ENCODE measurements around the gene IGSF9.
A peak's percentile ranks its signal among the peaks of the same experiment; 100 is the strongest.

The IGSF9 gene

GRCh38 chr1:159898527-159898926, 46.9 kb downstream of the IGSF9 start:
- H3K4me3 ChIP-seq (ENCODE audit: low read depth, low read length), result no peak overlapping the region
- DNase-seq (ENCODE audit: low read depth), result no peak
- no peak for TF ChIP-seq CTCF (IDR thresholded peaks at IDR 0.05; ENCODE audit: insufficient read depth, low read depth, low read length, missing control alignments)

GRCh38 chr1:159897962-159898361, 47.5 kb downstream of the IGSF9 start:
- TF ChIP-seq CTCF (IDR thresholded peaks at IDR 0.05; ENCODE audit: insufficient read depth, low read depth, low read length, missing control alignments), result no peak
- DNase-seq (ENCODE audit: low read depth), result no peak

GRCh38 chr1:159896546-159896930, 48.9 kb downstream of the IGSF9 start:
- H3K4me3 ChIP-seq (ENCODE audit: low read depth, low read length), result no peak overlapping the region
- no peak for DNase-seq (ENCODE audit: low read depth)
- TF ChIP-seq CTCF (IDR thresholded peaks at IDR 0.05; ENCODE audit: insufficient read depth, low read depth, low read length, missing control alignments), result no peak

More at GRCh38 chr1:159897962-159898361, 47.5 kb downstream of the IGSF9 start:
- H3K4me3 ChIP-seq (ENCODE audit: low read depth, low read length), result no peak overlapping the region

- H3K4me3 ChIP-seq (ENCODE audit: low read depth, low read length), result no peak overlapping the region
- no peak for TF ChIP-seq CTCF (IDR thresholded peaks at IDR 0.05; ENCODE audit: insufficient read depth, low read depth, low read length, missing control alignments)
- no peak for DNase-seq (ENCODE audit: low read depth)
These were observed 49.4 kb downstream of the IGSF9 start for GRCh38 chr1:159895836-159896545.

GRCh38 chr1:159895286-159895685, 50.1 kb downstream of the IGSF9 start:
- DNase-seq (ENCODE audit: low read depth), result no peak
- no peak overlapping the region for H3K4me3 ChIP-seq (ENCODE audit: low read depth, low read length)
- no peak for TF ChIP-seq CTCF (IDR thresholded peaks at IDR 0.05; ENCODE audit: insufficient read depth, low read depth, low read length, missing control alignments)

- no peak overlapping the region for H3K4me3 ChIP-seq (ENCODE audit: low read depth, low read length)
- TF ChIP-seq CTCF (IDR thresholded peaks at IDR 0.05; ENCODE audit: insufficient read depth, low read depth, low read length, missing control alignments), result peak; percentile 6
- no peak for DNase-seq (ENCODE audit: low read depth)
These were observed 52.5 kb downstream of the IGSF9 start for GRCh38 chr1:159892944-159893343.
